Keratinocyte (primary cell): ENCODE results near the gene RPS27. TPM values are rescaled to one million over a fixed set of nuclear protein-coding genes. Genes with fewer than 3 reads are reported as not detected.
A peak's percentile ranks its signal among the peaks of the same experiment; 100 is the strongest.

Source experiments
- DNase-seq: peaks from one replicate; pipeline ENCODE4 v3.0.0-alpha.2; 2011; ENCODE audit warnings: low read depth, missing footprints, low spot score
- FAIRE-seq: peaks from 2 replicates; lab custom pipeline; 2011; peaks lifted over from hg19 to GRCh38; lab: Jason Lieb, UNC
- H2AFZ ChIP-seq: 2 replicates; pipeline ENCODE4 v1.6.0; 2012; ENCODE audit warnings: low read length, control low read depth, inconsistent platforms; ENCODE audit not compliant: control insufficient read depth
- H3K27ac ChIP-seq: 2 replicates; pipeline ENCODE4 v1.5.1; 2011; ENCODE audit warnings: low read length; ENCODE audit not compliant: control insufficient read depth, insufficient read depth
- H3K27me3 ChIP-seq: 3 replicates; pipeline ENCODE4 v1.6.0; 2011; ENCODE audit warnings: low read length; ENCODE audit not compliant: control insufficient read depth, insufficient read depth; ENCODE audit errors: extremely low read depth
- H3K36me3 ChIP-seq, 2 experiments: 2 replicates in 1 of 2; 3 replicates in 1 of 2; pipeline ENCODE4 v1.5.1; 2011; ENCODE audit warnings: low read length in 2 of 2, mild to moderate bottlenecking in 1 of 2; ENCODE audit not compliant: control insufficient read depth in 2 of 2, insufficient read depth in 2 of 2; ENCODE audit errors: extremely low read depth in 1 of 2
- H3K4me1 ChIP-seq: 3 replicates; pipeline ENCODE4 v1.5.1; 2011; ENCODE audit warnings: low read length; ENCODE audit not compliant: control insufficient read depth, insufficient read depth; ENCODE audit errors: extremely low read depth
- H3K4me2 ChIP-seq: 3 replicates; pipeline ENCODE4 v1.6.0; 2011; ENCODE audit warnings: low read depth, low read length; ENCODE audit not compliant: control insufficient read depth, insufficient read depth; ENCODE audit errors: extremely low read depth
- H3K4me3 ChIP-seq, 3 experiments: fragments of 200-600 bp in 1 of 3; sonication (generic) in 1 of 3; 2 replicates in 2 of 3; 3 replicates in 1 of 3; pipeline ENCODE4 v1.5.1; 2011 to 2016; ENCODE audit warnings: low read length in 3 of 3, mild to moderate bottlenecking in 3 of 3, control low read depth in 2 of 3, inconsistent platforms in 1 of 3, low read depth in 1 of 3, mixed read lengths in 1 of 3, mixed run types in 1 of 3, moderate library complexity in 1 of 3; ENCODE audit not compliant: control insufficient read depth in 2 of 3, insufficient read depth in 2 of 3; ENCODE audit errors: extremely low read depth in 1 of 3
- H3K79me2 ChIP-seq: 2 replicates; pipeline ENCODE4 v1.6.0; 2012; ENCODE audit warnings: low read length; ENCODE audit not compliant: control insufficient read depth, insufficient read depth
- H3K9ac ChIP-seq: 3 replicates; pipeline ENCODE4 v1.6.0; 2011; ENCODE audit warnings: low read length; ENCODE audit not compliant: control insufficient read depth, insufficient read depth; ENCODE audit errors: extremely low read depth
- H3K9me1 ChIP-seq: 3 replicates; pipeline ENCODE4 v1.6.0; 2011; ENCODE audit warnings: low read length; ENCODE audit not compliant: control insufficient read depth, insufficient read depth; ENCODE audit errors: extremely low read depth
- H3K9me3 ChIP-seq: 2 replicates; pipeline ENCODE4 v1.5.1; 2012; ENCODE audit warnings: low read depth, low read length; ENCODE audit not compliant: control insufficient read depth
- H4K20me1 ChIP-seq: 3 replicates; pipeline ENCODE4 v1.6.0; 2011; ENCODE audit warnings: low read length; ENCODE audit not compliant: control insufficient read depth, insufficient read depth; ENCODE audit errors: extremely low read depth
- CTCF ChIP-seq, 3 experiments: IDR thresholded peaks in 1 of 3; conservative IDR thresholded peaks in 1 of 3; optimal IDR thresholded peaks in 1 of 3; 2 replicates in 2 of 3; 3 replicates in 1 of 3; pipeline versions ENCODE3 to v1.5.1; 2011; ENCODE audit warnings: low read length in 3 of 3, mild to moderate bottlenecking in 3 of 3, moderate library complexity in 2 of 3, control low read depth in 1 of 3, inconsistent platforms in 1 of 3; ENCODE audit not compliant: insufficient read depth in 2 of 3; ENCODE audit errors: extremely low read depth in 1 of 3
- EZH2 ChIP-seq: IDR thresholded peaks from one replicate; pipeline ENCODE4 v1.6.1; 2012; ENCODE audit warnings: inconsistent platforms, mild to moderate bottlenecking, low read length, moderate library complexity
- dilution Hi-C: fragments of 300-500 bp; cut with MboI; formaldehyde crosslinking; loops from one replicate; pipeline ENCODE4 v1.7.0; 2020; ENCODE audit warnings: low sequenced_read_pairs; ENCODE audit not compliant: extremely low pct_ligation_motif_present
- polyA plus RNA-seq, 5 experiments: library from polyadenylated mRNA; depleted of rRNA in 3 of 5; stranded (reverse) in 3 of 5; stranded (forward) in 1 of 5; unstranded in 1 of 5; fragments of >200 nt; gene quantifications; 1 replicate in 1 of 5; 2 replicates in 3 of 5; 3 replicates in 1 of 5; pipeline versions ENCODE4 v1.2.1 to v1.2.3, GENCODE V29; 2011 to 2012; ENCODE audit warnings: missing spikeins in 2 of 5, low read depth in 1 of 5, low replicate concordance in 1 of 5

The RPS27 gene
- polyA plus RNA-seq, 1 donor (not counting 4 experiments of a cell fraction or from before 2014, with no cell fraction given): 5,112 TPM

GRCh38 chr1:153945795-153946621 lies 44.6 kb upstream of the RPS27 start:
- Histone ChIP-seq H3K4me3 (peak overlapping the region; percentile 75 to 88 (median 79)), H3K27ac (peak overlapping the region; percentile 80), H3K4me2 (peak overlapping the region; percentile 92), H4K20me1 (no peaks in the 10 kb centered on the region), H3K4me1 (peaks cover 10% of the 10 kb centered on the region), H2AFZ (peak overlapping the region; percentile 70), H3K9ac (peak overlapping the region; percentile 82), H3K9me3 (no peaks in the 10 kb centered on the region), H3K9me1 (no peaks in the 10 kb centered on the region), H3K36me3 (peaks cover 16 to 34% of the 10 kb centered on the region in 2 experiments), H3K79me2 (peaks cover 22% of the 10 kb centered on the region), H3K27me3 (no peaks in the 10 kb centered on the region)
- FAIRE-seq (no peak), DNase-seq (no peak)
- dilution Hi-C loops: no loop called here
- TF ChIP-seq CTCF (optimal IDR thresholded peaks at IDR 0.05 in 1 of 3, IDR thresholded peaks at IDR 0.05 in 1 of 3, conservative IDR thresholded peaks at IDR 0.05 in 1 of 3; ENCODE audit: extremely low read depth in 1 of 3, insufficient read depth in 2 of 3, low read length in 3 of 3) (no peak), EZH2 (no peak)

- H3K79me2 ChIP-seq: peaks cover 22% of the 10 kb centered on the region
- H3K9me3 ChIP-seq: no peaks in the 10 kb centered on the region
- peak within 1 kb of the TSS; percentile 75 to 88 (median 79) for H3K4me3 ChIP-seq
- H2AFZ ChIP-seq: peak within 1 kb of the TSS; percentile 70
- FAIRE-seq (no peak), DNase-seq (no peak)
- H3K27me3 ChIP-seq: no peaks in the 10 kb centered on the region
- dilution Hi-C loops: no loop called here
- H3K4me2 ChIP-seq: peak within 1 kb of the TSS; percentile 92
- peaks cover 16 to 34% of the 10 kb centered on the region in 2 experiments for H3K36me3 ChIP-seq
- TF ChIP-seq EZH2 (no peak), CTCF (optimal IDR thresholded peaks at IDR 0.05 in 1 of 3, IDR thresholded peaks at IDR 0.05 in 1 of 3, conservative IDR thresholded peaks at IDR 0.05 in 1 of 3; ENCODE audit: extremely low read depth in 1 of 3, insufficient read depth in 2 of 3, low read length in 3 of 3) (peak; percentile 57 to 91 (median 86))
- H4K20me1 ChIP-seq: no peaks in the 10 kb centered on the region
- no peaks in the 10 kb centered on the region for H3K9me1 ChIP-seq
- peaks cover 10% of the 10 kb centered on the region for H3K4me1 ChIP-seq
- H3K27ac ChIP-seq: peak within 1 kb of the TSS; percentile 80
- peak within 1 kb of the TSS; percentile 82 for H3K9ac ChIP-seq
These were observed 43.8 kb upstream of the RPS27 start, which contains the start of gene DENND4B for GRCh38 chr1:153946622-153947241. DENND4B (minus strand) TSS chr1:153946718; CDS start chr1:153944374, 2,344 bp downstream.
